ENCODE results near the gene CADM1. TPM values are rescaled to one million over a fixed set of nuclear protein-coding genes. Genes with fewer than 3 reads are reported as not detected.

CADM1 gene
- total and polyA plus RNA-seq, 2 experiments from 2014 or later, result 48.4 to 54.3 TPM

- Histone ChIP-seq H2AFZ (no peak overlapping the region), H3K79me2 (no peaks in the 10 kb centered on the region), H3K9me3 (ENCODE audit: low read depth) (no peaks in the 10 kb centered on the region), H3K27me3 (no peaks in the 10 kb centered on the region), H3K9me2 (replicated peaks; ENCODE audit: insufficient read depth) (no peaks in the 10 kb centered on the region), H4K20me1 (ENCODE audit: insufficient read depth, poor library complexity, severe bottlenecking) (no peaks in the 10 kb centered on the region), H3K27ac (no peak overlapping the region), H3K4me1 (ENCODE audit: insufficient read depth) (no peaks in the 10 kb centered on the region), H3K36me3 (replicated peaks; ENCODE audit: insufficient read depth, low read depth) (no peaks in the 10 kb centered on the region), H3K4me2 (no peak overlapping the region), H3K4me3 (no peak overlapping the region)
- DNase-seq (ENCODE audit: low spot score), result no peak
- 96% methylated on average over 8 of the region's 8 CpGs for WGBS (ENCODE audit: low lambda C conversion rate, missing lambda C conversion rate)
- TF ChIP-seq EZH2phosphoT487 (IDR thresholded peaks at IDR 0.05; ENCODE audit: low read depth, severe bottlenecking, unreplicated experiment) (no peak), EZH2 (IDR thresholded peaks at IDR 0.05; ENCODE audit: borderline replicate concordance) (no peak)
- TF ChIP-seq, protein P1, sequence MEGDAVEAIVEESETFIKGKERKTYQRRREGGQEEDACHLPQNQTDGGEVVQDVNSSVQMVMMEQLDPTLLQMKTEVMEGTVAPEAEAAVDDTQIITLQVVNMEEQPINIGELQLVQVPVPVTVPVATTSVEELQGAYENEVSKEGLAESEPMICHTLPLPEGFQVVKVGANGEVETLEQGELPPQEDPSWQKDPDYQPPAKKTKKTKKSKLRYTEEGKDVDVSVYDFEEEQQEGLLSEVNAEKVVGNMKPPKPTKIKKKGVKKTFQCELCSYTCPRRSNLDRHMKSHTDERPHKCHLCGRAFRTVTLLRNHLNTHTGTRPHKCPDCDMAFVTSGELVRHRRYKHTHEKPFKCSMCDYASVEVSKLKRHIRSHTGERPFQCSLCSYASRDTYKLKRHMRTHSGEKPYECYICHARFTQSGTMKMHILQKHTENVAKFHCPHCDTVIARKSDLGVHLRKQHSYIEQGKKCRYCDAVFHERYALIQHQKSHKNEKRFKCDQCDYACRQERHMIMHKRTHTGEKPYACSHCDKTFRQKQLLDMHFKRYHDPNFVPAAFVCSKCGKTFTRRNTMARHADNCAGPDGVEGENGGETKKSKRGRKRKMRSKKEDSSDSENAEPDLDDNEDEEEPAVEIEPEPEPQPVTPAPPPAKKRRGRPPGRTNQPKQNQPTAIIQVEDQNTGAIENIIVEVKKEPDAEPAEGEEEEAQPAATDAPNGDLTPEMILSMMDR (IDR thresholded peaks at IDR 0.05; ENCODE audit: poor library complexity), result no peak
These were observed 234.8 kb downstream of the CADM1 start for GRCh38 chr11:115269191-115269950.

- H3K36me3 ChIP-seq (replicated peaks; ENCODE audit: insufficient read depth, low read depth), result no peaks in the 10 kb centered on the region
- H4K20me1 ChIP-seq (ENCODE audit: insufficient read depth, poor library complexity, severe bottlenecking), result no peaks in the 10 kb centered on the region
- no peak overlapping the region for H3K27ac ChIP-seq
- H2AFZ ChIP-seq, result no peak overlapping the region
- H3K4me1 ChIP-seq (ENCODE audit: insufficient read depth), result no peaks in the 10 kb centered on the region
- 82% methylated on average over 7 of the region's 7 CpGs for WGBS (ENCODE audit: low lambda C conversion rate, missing lambda C conversion rate)
- no peak for DNase-seq (ENCODE audit: low spot score)
- no peak for TF ChIP-seq EZH2 (IDR thresholded peaks at IDR 0.05; ENCODE audit: borderline replicate concordance)
- TF ChIP-seq EZH2phosphoT487 (IDR thresholded peaks at IDR 0.05; ENCODE audit: low read depth, severe bottlenecking, unreplicated experiment), result no peak
- TF ChIP-seq, protein P1 (IDR thresholded peaks at IDR 0.05; ENCODE audit: poor library complexity), result no peak
- H3K9me2 ChIP-seq (replicated peaks; ENCODE audit: insufficient read depth), result no peaks in the 10 kb centered on the region
- H3K4me2 ChIP-seq, result no peak overlapping the region
- H3K27me3 ChIP-seq, result no peaks in the 10 kb centered on the region
- no peak overlapping the region for H3K4me3 ChIP-seq
- H3K9me3 ChIP-seq (ENCODE audit: low read depth), result no peaks in the 10 kb centered on the region
- H3K79me2 ChIP-seq, result no peaks in the 10 kb centered on the region
These were observed 236.3 kb downstream of the CADM1 start for GRCh38 chr11:115267871-115268270.

- TF ChIP-seq, protein P1 (IDR thresholded peaks at IDR 0.05; ENCODE audit: poor library complexity), result no peak
- no peak for TF ChIP-seq EZH2 (IDR thresholded peaks at IDR 0.05; ENCODE audit: borderline replicate concordance)
- TF ChIP-seq EZH2phosphoT487 (IDR thresholded peaks at IDR 0.05; ENCODE audit: low read depth, severe bottlenecking, unreplicated experiment), result no peak
- no peak overlapping the region for H3K27ac ChIP-seq
- no peaks in the 10 kb centered on the region for H3K9me2 ChIP-seq (replicated peaks; ENCODE audit: insufficient read depth)
- H4K20me1 ChIP-seq (ENCODE audit: insufficient read depth, poor library complexity, severe bottlenecking), result no peaks in the 10 kb centered on the region
- 56% methylated on average over 8 of the region's 8 CpGs for WGBS (ENCODE audit: low lambda C conversion rate, missing lambda C conversion rate)
- no peaks in the 10 kb centered on the region for H3K27me3 ChIP-seq
- no peaks in the 10 kb centered on the region for H3K36me3 ChIP-seq (replicated peaks; ENCODE audit: insufficient read depth, low read depth)
- H2AFZ ChIP-seq, result no peak overlapping the region
- no peak overlapping the region for H3K4me2 ChIP-seq
- H3K4me3 ChIP-seq, result no peak overlapping the region
- DNase-seq (ENCODE audit: low spot score), result no peak
- no peaks in the 10 kb centered on the region for H3K9me3 ChIP-seq (ENCODE audit: low read depth)
- no peaks in the 10 kb centered on the region for H3K79me2 ChIP-seq
- H3K4me1 ChIP-seq (ENCODE audit: insufficient read depth), result no peaks in the 10 kb centered on the region
These were observed 236.9 kb downstream of the CADM1 start for GRCh38 chr11:115267238-115267781.
